ENCODE data around the gene OVCH2. TPM values are rescaled to one million over a fixed set of nuclear protein-coding genes. Genes with fewer than 3 reads are reported as not detected.

The OVCH2 gene
- total RNA-seq, 3 donors from 2014 or later = not detected

Other genes with a start within 250 kb of the OVCH2 start
- not detected for gene OLFML1, start 221.0 kb downstream of the OVCH2 start, total RNA-seq
- gene PPFIBP2, start 192.5 kb downstream of the OVCH2 start, total RNA-seq = 1 to 10 TPM; 2.6 to 5.4 (median 3.5) TPM
- under 1 TPM; 0.63 to 0.71 (median 0.63) TPM for gene CYB5R2, start 33.0 kb downstream of the OVCH2 start, total RNA-seq
- gene OR5P2, start 90.5 kb upstream of the OVCH2 start, total RNA-seq = not detected
- not detected for gene OR5P3, start 124.4 kb upstream of the OVCH2 start, total RNA-seq
- not detected for gene OR10A6, start 224.8 kb upstream of the OVCH2 start, total RNA-seq
- not detected for gene OR10A3, start 235.2 kb upstream of the OVCH2 start, total RNA-seq